GM19463 (cell line): ENCODE data around the gene HAO2.

Experiments
- ATAC-seq: cut with Tn5 transposase; IDR thresholded peaks from one replicate; pipeline ENCODE4 v1.9.1; 2021; ENCODE audit warnings: mild to moderate bottlenecking, moderate library complexity; ENCODE audit not compliant: unreplicated experiment

Gene HAO2

GRCh38 chr1:119429687-119430086 lies 61.1 kb downstream of the HAO2 start:
- ATAC-seq, result no peak

GRCh38 chr1:119430486-119430885 lies 61.9 kb downstream of the HAO2 start:
- ATAC-seq, result no peak

- no peak for ATAC-seq
Observed at GRCh38 chr1:119431836-119432235, 63.3 kb downstream of the HAO2 start.

- no peak for ATAC-seq
Observed at GRCh38 chr1:119435052-119435451, 66.5 kb downstream of the HAO2 start.

GRCh38 chr1:119438761-119439160 lies 70.2 kb downstream of the HAO2 start:
- no peak for ATAC-seq

GRCh38 chr1:119440721-119441307 lies 72.2 kb downstream of the HAO2 start:
- no peak for ATAC-seq

GRCh38 chr1:119442756-119443155 lies 74.2 kb downstream of the HAO2 start:
- no peak for ATAC-seq
